Measurements from ENCODE around the gene DCAF8L2. TPM values are rescaled to one million over a fixed set of nuclear protein-coding genes. Genes with fewer than 3 reads are reported as not detected.

The DCAF8L2 gene
- total RNA-seq, 4 donors from 2014 or later, result 0.23 TPM; not detected in 3

DNA sequence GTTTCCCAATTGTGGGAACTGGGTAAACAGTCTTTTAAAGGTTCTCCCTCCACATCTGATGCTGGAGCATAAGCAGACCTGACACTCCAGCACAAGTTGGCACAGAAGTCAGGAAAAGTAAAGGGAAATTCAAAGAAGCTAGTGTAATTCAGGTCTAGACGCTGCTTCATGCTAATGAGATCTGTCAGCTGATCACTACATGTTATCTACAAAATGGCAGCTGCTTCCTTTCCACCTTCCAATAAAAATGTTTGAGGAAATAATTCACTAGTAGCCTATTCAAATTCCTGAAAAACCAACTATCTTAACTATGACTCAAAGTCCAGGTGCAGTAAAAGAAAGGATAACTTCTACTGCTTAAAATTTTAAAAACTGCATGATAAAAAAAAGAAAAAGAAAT is 29.3 kb downstream of the DCAF8L2 start:
- Histone ChIP-seq H3K27ac (no peak overlapping the region), H3K36me3 (no peaks in the 10 kb centered on the region), H3K27me3 (no peaks in the 10 kb centered on the region), H3K4me1 (no peaks in the 10 kb centered on the region), H3K4me3 (no peak overlapping the region), H3K9me3 (no peaks in the 10 kb centered on the region)
- WGBS, 2 donors (ENCODE audit: low coverage in 1 of 2), result 60% methylated on average over 1 of the region's 1 CpG; no CpG with 5 or more reads in 1 of the 2 donors
- TF ChIP-seq EP300 (IDR thresholded peaks at IDR 0.05), result no peak
- ATAC-seq, result no peak

- no peaks in the 10 kb centered on the region for H3K36me3 ChIP-seq
- no peak overlapping the region for H3K27ac ChIP-seq
- no peak overlapping the region for H3K4me3 ChIP-seq
- WGBS, 2 donors (ENCODE audit: low coverage in 1 of 2), result 38 to 62% methylated on average over 2 of the region's 2 CpGs
- no peaks in the 10 kb centered on the region for H3K27me3 ChIP-seq
- no peaks in the 10 kb centered on the region for H3K9me3 ChIP-seq
- no peaks in the 10 kb centered on the region for H3K4me1 ChIP-seq
- no peak for TF ChIP-seq EP300 (IDR thresholded peaks at IDR 0.05)
- no peak for TF ChIP-seq POLR2A (IDR thresholded peaks at IDR 0.05)
- TF ChIP-seq POLR2AphosphoS5 (IDR thresholded peaks at IDR 0.05), result no peak
- TF ChIP-seq, protein P1, sequence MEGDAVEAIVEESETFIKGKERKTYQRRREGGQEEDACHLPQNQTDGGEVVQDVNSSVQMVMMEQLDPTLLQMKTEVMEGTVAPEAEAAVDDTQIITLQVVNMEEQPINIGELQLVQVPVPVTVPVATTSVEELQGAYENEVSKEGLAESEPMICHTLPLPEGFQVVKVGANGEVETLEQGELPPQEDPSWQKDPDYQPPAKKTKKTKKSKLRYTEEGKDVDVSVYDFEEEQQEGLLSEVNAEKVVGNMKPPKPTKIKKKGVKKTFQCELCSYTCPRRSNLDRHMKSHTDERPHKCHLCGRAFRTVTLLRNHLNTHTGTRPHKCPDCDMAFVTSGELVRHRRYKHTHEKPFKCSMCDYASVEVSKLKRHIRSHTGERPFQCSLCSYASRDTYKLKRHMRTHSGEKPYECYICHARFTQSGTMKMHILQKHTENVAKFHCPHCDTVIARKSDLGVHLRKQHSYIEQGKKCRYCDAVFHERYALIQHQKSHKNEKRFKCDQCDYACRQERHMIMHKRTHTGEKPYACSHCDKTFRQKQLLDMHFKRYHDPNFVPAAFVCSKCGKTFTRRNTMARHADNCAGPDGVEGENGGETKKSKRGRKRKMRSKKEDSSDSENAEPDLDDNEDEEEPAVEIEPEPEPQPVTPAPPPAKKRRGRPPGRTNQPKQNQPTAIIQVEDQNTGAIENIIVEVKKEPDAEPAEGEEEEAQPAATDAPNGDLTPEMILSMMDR (IDR thresholded peaks at IDR 0.05), result no peak
- no peak for ATAC-seq
Observed at GRCh38 chrX:27619975-27620374, 29.8 kb downstream of the DCAF8L2 start.

- TF ChIP-seq EP300 (IDR thresholded peaks at IDR 0.05) (no peak), POLR2AphosphoS5 (IDR thresholded peaks at IDR 0.05) (no peak), POLR2A (IDR thresholded peaks at IDR 0.05) (no peak)
- TF ChIP-seq, protein P1 (IDR thresholded peaks at IDR 0.05), result no peak
- Histone ChIP-seq H3K27ac (no peak overlapping the region), H3K9me3 (no peaks in the 10 kb centered on the region), H3K27me3 (no peaks in the 10 kb centered on the region), H3K4me3 (no peak overlapping the region), H3K36me3 (no peaks in the 10 kb centered on the region), H3K4me1 (no peaks in the 10 kb centered on the region)
- no peak for ATAC-seq
Observed at GRCh38 chrX:27622883-27623282, 32.7 kb downstream of the DCAF8L2 start.

- H3K4me3 ChIP-seq, result no peak overlapping the region
- no peak for ATAC-seq
- no peak overlapping the region for H3K27ac ChIP-seq
- H3K27me3 ChIP-seq, result no peaks in the 10 kb centered on the region
- TF ChIP-seq POLR2A (IDR thresholded peaks at IDR 0.05) (no peak), POLR2AphosphoS5 (IDR thresholded peaks at IDR 0.05) (no peak), EP300 (IDR thresholded peaks at IDR 0.05) (no peak)
- TF ChIP-seq, protein P1 (IDR thresholded peaks at IDR 0.05), result no peak
- WGBS, 2 donors (ENCODE audit: low coverage in 1 of 2), result 71 to 100% methylated on average over 1 to 3 of the region's 3 CpGs
- no peaks in the 10 kb centered on the region for H3K9me3 ChIP-seq
- no peaks in the 10 kb centered on the region for H3K4me1 ChIP-seq
- no peaks in the 10 kb centered on the region for H3K36me3 ChIP-seq
Observed at GRCh38 chrX:27626066-27626465, 35.9 kb downstream of the DCAF8L2 start.

GRCh38 chrX:27633328-27633727 is 43.2 kb downstream of the DCAF8L2 start:
- Histone ChIP-seq H3K9me3 (no peaks in the 10 kb centered on the region), H3K4me3 (no peak overlapping the region), H3K36me3 (no peaks in the 10 kb centered on the region), H3K27me3 (no peaks in the 10 kb centered on the region), H3K27ac (no peak overlapping the region), H3K4me1 (no peaks in the 10 kb centered on the region)
- WGBS, 2 donors (ENCODE audit: low coverage in 1 of 2), result 61 to 69% methylated on average over 3 of the region's 3 CpGs
- ATAC-seq, result no peak
- TF ChIP-seq, protein P1 (IDR thresholded peaks at IDR 0.05), result no peak
- TF ChIP-seq POLR2AphosphoS5 (IDR thresholded peaks at IDR 0.05), result no peak
- no peak for TF ChIP-seq POLR2A (IDR thresholded peaks at IDR 0.05)
- no peak for TF ChIP-seq EP300 (IDR thresholded peaks at IDR 0.05)
